Measurements from ENCODE around the gene EFHD2. TPM values are rescaled to one million over a fixed set of nuclear protein-coding genes. Genes with fewer than 3 reads are reported as not detected.
"Not testable (repeated sequence)": the region's sequence is repeated elsewhere in the genome, so short reads cannot be mapped to it uniquely, and the experiment has no call there.

EFHD2 gene
- total RNA-seq, 1 experiment from 2014 or later: 90.8 TPM

DNA sequence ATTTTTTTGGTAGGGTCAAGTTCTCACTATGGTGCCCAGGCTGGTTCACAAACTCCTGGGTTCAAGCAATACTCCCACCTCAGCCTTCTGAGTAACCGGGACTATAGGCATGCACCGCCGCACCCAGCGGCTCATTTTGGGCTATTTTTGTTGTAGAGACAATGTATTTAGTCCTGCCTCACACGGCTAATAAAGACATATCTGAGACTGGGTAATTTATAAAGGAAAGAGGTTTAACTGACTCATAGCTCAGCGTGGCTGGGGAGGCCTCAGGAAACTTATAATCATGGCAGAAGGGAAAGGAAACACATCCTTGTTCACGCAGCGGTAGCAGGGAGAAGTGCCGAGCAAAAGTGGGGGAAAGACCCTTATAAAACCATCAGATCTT lies 51.0 kb downstream of the EFHD2 start:
- DNase-seq (ENCODE audit: low read depth, low spot score) (no peak), ATAC-seq (no peak)
- H3K9me3 ChIP-seq (ENCODE audit: control insufficient read depth, insufficient read depth, low read depth, low read length): no peaks in the 10 kb centered on the region
- no TSS peak for BruUV-seq (replicated peaks)
- H3K27me3 ChIP-seq (ENCODE audit: control insufficient read depth, insufficient read depth, low read length): no peaks in the 10 kb centered on the region
- intact Hi-C loops (cut with micrococcal nuclease; ENCODE audit: unreplicated experiment): no loop called here
- H3K4me1 ChIP-seq (ENCODE audit: control insufficient read depth, insufficient read depth, low read length): no peaks in the 10 kb centered on the region
- H3K27ac ChIP-seq (ENCODE audit: low read length): no peak overlapping the region
- TF ChIP-seq TCF7L2 (IDR thresholded peaks at IDR 0.05; ENCODE audit: low read depth, low read length): no peak
- TF ChIP-seq POLR2AphosphoS5 (IDR thresholded peaks at IDR 0.05; ENCODE audit: low read depth, low read length): no peak
- TF ChIP-seq, protein P1, sequence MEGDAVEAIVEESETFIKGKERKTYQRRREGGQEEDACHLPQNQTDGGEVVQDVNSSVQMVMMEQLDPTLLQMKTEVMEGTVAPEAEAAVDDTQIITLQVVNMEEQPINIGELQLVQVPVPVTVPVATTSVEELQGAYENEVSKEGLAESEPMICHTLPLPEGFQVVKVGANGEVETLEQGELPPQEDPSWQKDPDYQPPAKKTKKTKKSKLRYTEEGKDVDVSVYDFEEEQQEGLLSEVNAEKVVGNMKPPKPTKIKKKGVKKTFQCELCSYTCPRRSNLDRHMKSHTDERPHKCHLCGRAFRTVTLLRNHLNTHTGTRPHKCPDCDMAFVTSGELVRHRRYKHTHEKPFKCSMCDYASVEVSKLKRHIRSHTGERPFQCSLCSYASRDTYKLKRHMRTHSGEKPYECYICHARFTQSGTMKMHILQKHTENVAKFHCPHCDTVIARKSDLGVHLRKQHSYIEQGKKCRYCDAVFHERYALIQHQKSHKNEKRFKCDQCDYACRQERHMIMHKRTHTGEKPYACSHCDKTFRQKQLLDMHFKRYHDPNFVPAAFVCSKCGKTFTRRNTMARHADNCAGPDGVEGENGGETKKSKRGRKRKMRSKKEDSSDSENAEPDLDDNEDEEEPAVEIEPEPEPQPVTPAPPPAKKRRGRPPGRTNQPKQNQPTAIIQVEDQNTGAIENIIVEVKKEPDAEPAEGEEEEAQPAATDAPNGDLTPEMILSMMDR (IDR thresholded peaks at IDR 0.05): no peak
- no peak for TF ChIP-seq SIN3A (IDR thresholded peaks at IDR 0.05; ENCODE audit: borderline replicate concordance, insufficient read depth, low read depth, low read length)
- TF ChIP-seq, protein P2, sequence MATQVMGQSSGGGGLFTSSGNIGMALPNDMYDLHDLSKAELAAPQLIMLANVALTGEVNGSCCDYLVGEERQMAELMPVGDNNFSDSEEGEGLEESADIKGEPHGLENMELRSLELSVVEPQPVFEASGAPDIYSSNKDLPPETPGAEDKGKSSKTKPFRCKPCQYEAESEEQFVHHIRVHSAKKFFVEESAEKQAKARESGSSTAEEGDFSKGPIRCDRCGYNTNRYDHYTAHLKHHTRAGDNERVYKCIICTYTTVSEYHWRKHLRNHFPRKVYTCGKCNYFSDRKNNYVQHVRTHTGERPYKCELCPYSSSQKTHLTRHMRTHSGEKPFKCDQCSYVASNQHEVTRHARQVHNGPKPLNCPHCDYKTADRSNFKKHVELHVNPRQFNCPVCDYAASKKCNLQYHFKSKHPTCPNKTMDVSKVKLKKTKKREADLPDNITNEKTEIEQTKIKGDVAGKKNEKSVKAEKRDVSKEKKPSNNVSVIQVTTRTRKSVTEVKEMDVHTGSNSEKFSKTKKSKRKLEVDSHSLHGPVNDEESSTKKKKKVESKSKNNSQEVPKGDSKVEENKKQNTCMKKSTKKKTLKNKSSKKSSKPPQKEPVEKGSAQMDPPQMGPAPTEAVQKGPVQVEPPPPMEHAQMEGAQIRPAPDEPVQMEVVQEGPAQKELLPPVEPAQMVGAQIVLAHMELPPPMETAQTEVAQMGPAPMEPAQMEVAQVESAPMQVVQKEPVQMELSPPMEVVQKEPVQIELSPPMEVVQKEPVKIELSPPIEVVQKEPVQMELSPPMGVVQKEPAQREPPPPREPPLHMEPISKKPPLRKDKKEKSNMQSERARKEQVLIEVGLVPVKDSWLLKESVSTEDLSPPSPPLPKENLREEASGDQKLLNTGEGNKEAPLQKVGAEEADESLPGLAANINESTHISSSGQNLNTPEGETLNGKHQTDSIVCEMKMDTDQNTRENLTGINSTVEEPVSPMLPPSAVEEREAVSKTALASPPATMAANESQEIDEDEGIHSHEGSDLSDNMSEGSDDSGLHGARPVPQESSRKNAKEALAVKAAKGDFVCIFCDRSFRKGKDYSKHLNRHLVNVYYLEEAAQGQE (IDR thresholded peaks at IDR 0.05; ENCODE audit: insufficient read depth in 1 of 2, low read depth in 2 of 2, low read length in 1 of 2): no peak
- in situ Hi-C loops (cut with HindIII; ENCODE audit: low pct_unique_long_range_greater_than_20kb, low sequenced_read_pairs): no loop called here
- ChIA-PET CTCF (no interaction called here), POLR2A (no interaction called here)
- H3K36me3 ChIP-seq (ENCODE audit: control insufficient read depth, insufficient read depth, low read length): no peaks in the 10 kb centered on the region
- H3K4me3 ChIP-seq (ENCODE audit: low read depth in 2 of 2, low read length in 2 of 2): no peak overlapping the region

DNA sequence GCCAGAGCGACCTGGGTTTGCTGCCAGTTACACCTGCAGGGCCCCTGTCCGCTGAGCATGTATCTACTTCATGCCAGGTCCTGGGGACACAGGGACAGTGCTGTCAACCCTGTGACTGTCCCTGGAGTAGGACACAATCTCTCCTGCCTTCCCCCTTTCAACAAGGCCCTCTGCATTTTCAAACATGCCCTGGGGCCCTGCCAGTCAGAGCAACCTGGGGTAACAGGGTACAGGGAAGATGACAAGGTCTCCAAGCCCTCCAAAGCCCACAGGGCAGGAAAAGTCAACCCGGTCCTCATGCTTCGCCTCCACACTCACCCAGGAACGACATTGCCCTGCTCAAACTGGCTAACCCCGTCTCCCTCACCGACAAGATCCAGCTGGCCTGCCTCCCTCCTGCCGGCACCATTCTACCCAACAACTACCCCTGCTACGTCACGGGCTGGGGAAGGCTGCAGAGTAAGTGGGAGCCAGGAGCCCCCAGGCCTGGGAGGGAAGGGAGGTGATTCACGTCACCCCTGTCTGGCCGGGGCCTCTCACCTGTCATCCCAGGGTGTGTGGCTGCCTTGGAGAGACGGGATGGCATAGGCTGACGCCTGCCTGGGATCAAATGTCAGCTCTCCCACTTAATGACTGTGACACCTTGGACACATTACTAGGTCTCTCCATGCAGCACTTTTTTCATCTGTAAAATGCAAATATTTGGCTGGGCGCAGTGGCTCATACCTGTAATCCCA lies 53.5 kb downstream of the EFHD2 start:
- ATAC-seq; DNase-seq (ENCODE audit: low read depth, low spot score); CTCF ChIA-PET: not testable (repeated sequence)

DNA sequence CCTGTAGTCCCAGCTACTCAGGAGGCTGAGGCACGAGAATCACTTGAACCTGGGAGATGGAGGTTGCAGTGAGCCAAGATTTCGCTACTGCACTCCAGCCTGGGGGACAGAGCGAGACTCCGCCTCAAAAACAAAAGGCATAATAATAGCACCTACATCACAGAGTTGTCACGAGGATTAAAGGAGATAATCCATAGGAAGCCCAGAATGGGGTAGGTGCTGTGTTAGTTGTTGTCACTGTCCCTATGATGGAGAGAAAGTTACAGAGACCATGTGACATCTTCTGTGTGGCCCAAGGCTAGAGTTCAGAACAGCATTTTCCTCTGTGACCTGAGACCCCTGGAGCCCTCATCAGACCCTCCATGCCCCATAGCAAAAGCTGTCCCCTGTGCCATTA lies 54.2 kb downstream of the EFHD2 start:
- H3K27ac ChIP-seq (ENCODE audit: low read length); H3K4me1 ChIP-seq (ENCODE audit: control insufficient read depth, insufficient read depth, low read length); ATAC-seq; H3K36me3 ChIP-seq (ENCODE audit: control insufficient read depth, insufficient read depth, low read length); CTCF ChIA-PET; intact Hi-C loops (cut with micrococcal nuclease; ENCODE audit: unreplicated experiment); H3K4me3 ChIP-seq (ENCODE audit: low read depth in 2 of 2, low read length in 2 of 2); in situ Hi-C loops (cut with HindIII; ENCODE audit: low pct_unique_long_range_greater_than_20kb, low sequenced_read_pairs); POLR2A ChIA-PET; BruUV-seq (replicated peaks); DNase-seq (ENCODE audit: low read depth, low spot score); H3K27me3 ChIP-seq (ENCODE audit: control insufficient read depth, insufficient read depth, low read length); H3K9me3 ChIP-seq (ENCODE audit: control insufficient read depth, insufficient read depth, low read depth, low read length): not testable (repeated sequence)

More for the DNA sequence above, 53.5 kb downstream of the EFHD2 start:
- intact Hi-C loops (cut with micrococcal nuclease; ENCODE audit: unreplicated experiment); H3K27ac ChIP-seq (ENCODE audit: low read length); H3K4me3 ChIP-seq (ENCODE audit: low read depth in 2 of 2, low read length in 2 of 2); BruUV-seq (replicated peaks); H3K36me3 ChIP-seq (ENCODE audit: control insufficient read depth, insufficient read depth, low read length); H3K9me3 ChIP-seq (ENCODE audit: control insufficient read depth, insufficient read depth, low read depth, low read length); H3K4me1 ChIP-seq (ENCODE audit: control insufficient read depth, insufficient read depth, low read length); in situ Hi-C loops (cut with HindIII; ENCODE audit: low pct_unique_long_range_greater_than_20kb, low sequenced_read_pairs); H3K27me3 ChIP-seq (ENCODE audit: control insufficient read depth, insufficient read depth, low read length); POLR2A ChIA-PET: not testable (repeated sequence)
